Ectodermal cell (in vitro differentiated cells): ENCODE measurements around the gene BAX.
A peak's percentile ranks its signal among the peaks of the same experiment; 100 is the strongest.

Experiments
- H3K27ac ChIP-seq: 2 replicates; pipeline ENCODE4 v1.7.0; 2013; ENCODE audit warnings: mild to moderate bottlenecking, low read depth, low read length; ENCODE audit not compliant: insufficient read depth, poor library complexity, severe bottlenecking
- H3K27me3 ChIP-seq: 2 replicates; pipeline ENCODE4 v1.7.0; 2013; ENCODE audit warnings: mild to moderate bottlenecking, low read length; ENCODE audit not compliant: insufficient read depth, control insufficient read depth, poor library complexity, severe bottlenecking
- H3K36me3 ChIP-seq: one replicate; pipeline ENCODE4 v1.7.0; 2013; ENCODE audit warnings: low read length; ENCODE audit not compliant: control insufficient read depth, insufficient read depth
- H3K4me1 ChIP-seq: one replicate; pipeline ENCODE4 v1.7.0; 2013; ENCODE audit warnings: low read length; ENCODE audit not compliant: control insufficient read depth, insufficient read depth
- H3K4me3 ChIP-seq: 2 replicates; pipeline ENCODE4 v1.7.0; 2013; ENCODE audit warnings: low read depth, low read length, control low read depth; ENCODE audit not compliant: insufficient read depth
- H3K9me3 ChIP-seq: 2 replicates; pipeline ENCODE4 v1.7.0; 2013; ENCODE audit warnings: mild to moderate bottlenecking, low read length, moderate library complexity; ENCODE audit not compliant: control insufficient read depth
- WGBS, 2 experiments: methylation state at CpG; one replicate each; pipeline ENCODE4 v1.1.7; 2013; ENCODE audit warnings: missing lambda C conversion rate in 2 of 2; 5-methylcytosine and 5-hydroxymethylcytosine counted together

The BAX gene

DNA sequence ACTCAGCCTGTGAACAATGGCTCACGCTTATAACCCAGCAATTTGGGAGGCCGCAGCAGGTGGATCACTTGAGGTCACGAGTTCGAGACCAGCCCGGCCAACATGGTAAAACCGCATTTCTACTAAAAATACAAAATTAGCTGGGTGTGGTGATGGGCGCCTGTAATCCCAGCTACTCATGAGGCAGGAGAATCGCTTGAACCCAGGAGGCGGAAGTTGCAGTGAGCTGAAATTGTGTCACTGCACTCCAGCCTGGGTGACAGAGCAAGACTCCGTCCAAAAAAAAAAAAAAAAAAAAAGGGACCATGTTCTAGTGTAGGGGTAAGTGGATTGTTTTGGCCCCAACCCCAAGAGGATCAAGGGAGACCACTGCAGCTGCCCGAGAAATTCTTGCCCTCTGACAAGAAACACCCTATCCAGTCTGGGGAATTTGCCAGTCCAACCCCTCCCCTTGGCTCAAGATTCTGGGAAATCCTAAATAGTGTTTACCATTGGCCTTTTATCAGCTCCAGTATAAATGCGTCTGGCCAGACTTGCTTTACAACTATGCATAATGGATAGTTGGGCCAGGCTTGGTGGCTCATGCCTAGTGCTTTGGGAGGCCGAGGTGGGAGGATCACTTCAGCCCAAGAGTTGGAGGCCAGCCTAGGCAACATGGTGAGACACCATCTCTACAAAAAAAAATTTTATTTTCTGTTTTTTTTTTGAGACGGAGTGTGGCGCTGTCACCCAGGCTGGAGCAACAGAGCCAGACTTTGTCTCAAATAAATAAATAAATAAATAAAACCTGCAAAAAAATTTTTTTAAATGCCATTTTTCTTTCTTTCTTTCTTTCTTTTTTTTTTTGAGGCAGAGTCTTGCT is 26.3 kb upstream of the BAX start:
- H3K4me1 ChIP-seq = peaks cover 6% of the 10 kb centered on the region
- 89 to 92% methylated on average over 13 to 15 of the region's 15 CpGs for WGBS, 2 experiments
- no peak overlapping the region for H3K4me3 ChIP-seq
- H3K36me3 ChIP-seq = no peaks in the 10 kb centered on the region
- H3K27ac ChIP-seq = no peak overlapping the region
- peaks cover 24% of the 10 kb centered on the region for H3K27me3 ChIP-seq
- no peaks in the 10 kb centered on the region for H3K9me3 ChIP-seq

DNA sequence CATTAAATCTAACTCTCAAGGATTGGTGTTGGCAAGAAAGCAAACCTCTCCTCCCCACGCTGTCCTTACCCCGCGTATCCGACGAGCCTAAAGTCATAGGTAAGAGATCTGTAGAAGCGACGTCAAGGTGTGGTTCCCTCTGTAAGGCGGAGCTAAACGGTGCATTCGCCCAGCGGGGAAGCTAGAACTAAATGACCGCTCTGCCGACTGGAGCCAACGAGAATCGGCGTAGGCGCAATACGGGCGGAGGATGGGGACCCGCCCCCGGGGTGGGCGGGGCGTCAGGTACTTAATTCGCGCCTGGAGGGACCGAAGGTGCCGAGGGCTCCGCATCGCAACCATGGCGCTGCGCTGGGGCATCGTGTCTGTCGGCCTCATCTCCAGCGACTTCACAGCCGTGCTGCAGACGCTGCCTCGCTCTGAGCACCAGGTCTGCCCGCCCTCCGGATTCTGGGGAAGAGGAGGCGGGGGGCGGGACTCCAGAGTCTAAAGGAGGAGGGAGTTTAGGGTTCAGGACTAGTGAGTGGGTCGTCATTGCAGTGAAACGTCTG is 21.2 kb upstream of the BAX start, which contains the start of gene DHDH:
TSS of gene DHDH (plus strand) at position 318 of the 551 bp plus-strand sequence. CDS start at position 341, 23 bp downstream.
- Histone ChIP-seq H3K4me1 (peaks cover 6% of the 10 kb centered on the region), H3K36me3 (no peaks in the 10 kb centered on the region), H3K4me3 (peak within 1 kb of the TSS; percentile 48), H3K9me3 (no peaks in the 10 kb centered on the region), H3K27me3 (peaks cover 41% of the 10 kb centered on the region), H3K27ac (no peak within 1 kb of the TSS)
- 0 to 1% methylated on average over 43 of the region's 43 CpGs for WGBS, 2 experiments

DNA sequence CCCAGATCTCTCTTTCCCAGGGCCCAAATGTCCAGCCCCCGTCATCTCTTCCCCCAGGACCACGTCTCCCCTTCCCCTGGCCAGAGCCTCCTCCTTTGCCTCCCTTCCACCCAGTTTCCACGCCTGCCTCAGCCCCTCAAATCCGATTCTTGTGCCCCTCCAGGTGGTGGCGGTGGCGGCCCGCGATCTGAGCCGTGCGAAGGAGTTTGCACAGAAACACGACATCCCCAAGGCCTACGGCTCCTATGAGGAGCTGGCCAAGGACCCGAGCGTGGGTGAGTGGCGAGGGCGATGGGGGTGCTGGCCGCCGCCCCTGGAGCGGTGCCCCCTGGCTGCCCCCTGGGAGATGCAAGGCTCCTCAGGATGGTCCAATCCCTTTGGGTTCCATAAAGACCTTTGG is 19.8 kb upstream of the BAX start:
- Histone ChIP-seq H3K36me3 (no peaks in the 10 kb centered on the region), H3K27ac (no peak overlapping the region), H3K27me3 (peaks cover 41% of the 10 kb centered on the region), H3K9me3 (no peaks in the 10 kb centered on the region), H3K4me1 (peaks cover 6% of the 10 kb centered on the region), H3K4me3 (no peak overlapping the region)
- 78 to 87% methylated on average over 19 of the region's 19 CpGs for WGBS, 2 experiments

DNA sequence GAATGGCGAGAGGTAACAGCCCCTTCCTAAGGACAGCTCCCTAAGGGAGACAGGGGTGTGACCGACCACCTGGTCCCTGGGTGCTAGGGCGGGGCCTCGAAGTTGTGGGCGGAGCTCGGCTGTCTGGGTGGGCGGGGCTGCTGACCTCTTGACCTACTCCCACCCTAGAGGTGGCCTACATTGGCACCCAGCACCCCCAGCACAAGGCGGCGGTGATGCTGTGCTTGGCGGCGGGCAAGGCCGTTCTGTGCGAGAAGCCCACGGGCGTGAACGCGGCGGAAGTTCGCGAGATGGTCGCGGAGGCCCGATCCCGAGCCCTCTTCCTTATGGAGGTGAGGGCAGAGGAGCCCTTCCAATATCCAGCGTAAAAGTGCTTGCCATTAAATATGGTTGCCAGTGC is 18.8 kb upstream of the BAX start:
- Histone ChIP-seq H3K27me3 (peaks cover 41% of the 10 kb centered on the region), H3K36me3 (no peaks in the 10 kb centered on the region), H3K9me3 (no peaks in the 10 kb centered on the region), H3K4me1 (peaks cover 6% of the 10 kb centered on the region), H3K27ac (no peak overlapping the region), H3K4me3 (no peak overlapping the region)
- 96% methylated on average over 25 of the region's 25 CpGs for WGBS, 2 experiments

DNA sequence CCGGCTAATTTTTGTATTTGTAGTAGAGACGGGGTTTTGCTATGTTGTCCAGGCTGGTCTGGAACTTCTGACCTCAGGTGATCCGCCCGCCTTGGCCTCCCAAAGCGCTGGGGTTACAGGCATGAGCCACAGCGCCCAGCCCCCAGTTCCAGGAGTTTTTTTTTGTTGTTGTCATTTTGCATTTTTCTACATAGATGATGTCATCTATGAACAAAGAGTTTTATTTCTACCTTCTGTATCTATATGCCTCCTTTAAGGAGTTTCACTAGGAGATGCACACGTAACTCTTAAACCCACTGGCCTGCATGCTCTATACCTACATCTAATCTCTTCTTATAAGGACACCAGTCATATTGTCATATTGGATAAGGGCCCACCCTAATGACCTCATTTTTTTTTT is 16.4 kb upstream of the BAX start:
- no peaks in the 10 kb centered on the region for H3K9me3 ChIP-seq
- 95 to 96% methylated on average over 7 of the region's 7 CpGs for WGBS, 2 experiments
- no peak overlapping the region for H3K4me3 ChIP-seq
- H3K4me1 ChIP-seq = no peaks in the 10 kb centered on the region
- H3K27me3 ChIP-seq = peaks cover 18% of the 10 kb centered on the region
- no peak overlapping the region for H3K27ac ChIP-seq
- no peaks in the 10 kb centered on the region for H3K36me3 ChIP-seq

GRCh38 chr19:48940902-48941301 is 13.8 kb upstream of the BAX start:
- H3K27me3 ChIP-seq = no peaks in the 10 kb centered on the region
- no peak overlapping the region for H3K4me3 ChIP-seq
- no peak overlapping the region for H3K27ac ChIP-seq
- H3K4me1 ChIP-seq = no peaks in the 10 kb centered on the region
- H3K36me3 ChIP-seq = no peaks in the 10 kb centered on the region
- H3K9me3 ChIP-seq = no peaks in the 10 kb centered on the region
- 89 to 95% methylated on average over 5 of the region's 5 CpGs for WGBS, 2 experiments

- no peaks in the 10 kb centered on the region for H3K4me1 ChIP-seq
- no peak overlapping the region for H3K4me3 ChIP-seq
- no peaks in the 10 kb centered on the region for H3K36me3 ChIP-seq
- H3K9me3 ChIP-seq = no peaks in the 10 kb centered on the region
- 91 to 93% methylated on average over 6 of the region's 6 CpGs for WGBS, 2 experiments
- no peak overlapping the region for H3K27ac ChIP-seq
- no peaks in the 10 kb centered on the region for H3K27me3 ChIP-seq
These were observed 11.6 kb upstream of the BAX start for GRCh38 chr19:48943081-48943480.

GRCh38 chr19:48945415-48945814 is 9.3 kb upstream of the BAX start:
- Histone ChIP-seq H3K4me3 (no peak overlapping the region), H3K36me3 (no peaks in the 10 kb centered on the region), H3K4me1 (no peaks in the 10 kb centered on the region), H3K27ac (no peak overlapping the region), H3K9me3 (no peaks in the 10 kb centered on the region), H3K27me3 (no peaks in the 10 kb centered on the region)
- WGBS, 2 experiments = 92 to 94% methylated on average over 5 of the region's 5 CpGs

- H3K4me1 ChIP-seq = no peaks in the 10 kb centered on the region
- no peaks in the 10 kb centered on the region for H3K36me3 ChIP-seq
- no peaks in the 10 kb centered on the region for H3K27me3 ChIP-seq
- WGBS, 2 experiments = 87 to 88% methylated on average over 2 of the region's 2 CpGs
- no peaks in the 10 kb centered on the region for H3K9me3 ChIP-seq
- H3K4me3 ChIP-seq = no peak overlapping the region
- H3K27ac ChIP-seq = no peak overlapping the region
These were observed 8.9 kb upstream of the BAX start for GRCh38 chr19:48945817-48946216.

DNA sequence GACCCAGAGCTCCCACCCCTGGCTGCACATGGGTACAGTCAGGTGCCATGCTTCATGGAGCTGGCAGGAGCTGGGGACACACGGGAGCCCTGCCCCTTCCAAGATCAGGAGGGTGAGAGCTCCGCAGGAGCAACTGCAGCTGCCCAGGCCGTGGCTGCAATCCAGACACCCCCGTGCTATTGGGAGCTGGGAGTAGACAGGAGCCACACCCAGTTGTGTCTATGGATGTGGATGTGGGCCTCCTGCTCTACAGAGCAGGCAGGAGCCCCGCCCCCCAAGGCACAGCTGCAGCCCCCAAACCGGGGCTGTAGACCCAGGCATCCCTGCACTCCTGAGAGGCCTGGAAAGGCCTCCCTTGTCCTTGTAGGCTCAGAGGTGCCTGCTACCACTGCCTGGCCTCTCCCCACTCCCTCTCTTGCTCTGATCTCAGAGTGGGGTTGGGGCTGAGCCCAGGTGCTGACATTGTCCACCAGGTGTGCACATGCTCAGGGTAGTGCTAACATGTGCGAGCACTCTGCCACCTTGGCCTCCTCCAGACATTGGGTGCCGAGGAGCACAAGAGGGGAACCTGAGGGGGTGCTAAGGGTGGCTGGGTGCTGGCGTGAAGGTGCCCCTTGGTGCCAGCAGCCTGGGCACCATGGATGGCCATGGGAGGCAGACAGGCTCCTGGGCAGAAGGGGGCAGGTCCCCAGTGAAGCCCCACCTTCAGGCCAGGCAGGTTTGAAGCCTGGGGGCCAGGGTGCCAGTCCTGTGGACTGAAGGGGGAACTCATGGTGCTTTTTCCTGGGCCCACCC is 8.0 kb upstream of the BAX start:
- Histone ChIP-seq H3K4me3 (no peak overlapping the region), H3K4me1 (no peaks in the 10 kb centered on the region), H3K27me3 (no peaks in the 10 kb centered on the region), H3K9me3 (no peaks in the 10 kb centered on the region), H3K27ac (no peak overlapping the region), H3K36me3 (no peaks in the 10 kb centered on the region)
- 80 to 82% methylated on average over 9 of the region's 9 CpGs for WGBS, 2 experiments
